ENCODE measurements around the gene DMXL1. TPM values are rescaled to one million over a fixed set of nuclear protein-coding genes. Genes with fewer than 3 reads are reported as not detected.

The DMXL1 gene
- total RNA-seq, 1 donor = 86.1 TPM

GRCh38 chr5:119276978-119277377 lies 206.1 kb downstream of the DMXL1 start:
- Histone ChIP-seq H3K4me3 (ENCODE audit: insufficient read depth, low read length) (no peak overlapping the region), H3K79me2 (ENCODE audit: insufficient read depth, low read length) (peaks cover 12% of the 10 kb centered on the region), H2AFZ (ENCODE audit: low read length) (no peak overlapping the region), H4K20me1 (ENCODE audit: insufficient read depth, low read length) (peaks cover 2% of the 10 kb centered on the region), H3K27ac (ENCODE audit: low read depth, low read length) (no peak overlapping the region), H3K27me3 (ENCODE audit: insufficient read depth, low read length) (no peaks in the 10 kb centered on the region), H3K9me3 (ENCODE audit: low read depth, low read length) (no peaks in the 10 kb centered on the region), H3K36me3 (ENCODE audit: insufficient read depth, low read length) (no peaks in the 10 kb centered on the region), H3K4me1 (ENCODE audit: insufficient read depth, low read length) (peaks cover 16% of the 10 kb centered on the region), H3K4me2 (ENCODE audit: insufficient read depth, low read length) (no peak overlapping the region)
- DNase-seq (ENCODE audit: insufficient read length, low spot score, missing footprints) = no peak
- TF ChIP-seq CTCF (IDR thresholded peaks at IDR 0.05; ENCODE audit: extremely low read depth, low read depth, low read length) = no peak

GRCh38 chr5:119279093-119279492 lies 208.2 kb downstream of the DMXL1 start:
- Histone ChIP-seq H3K27ac (ENCODE audit: low read depth, low read length) (no peak overlapping the region), H4K20me1 (ENCODE audit: insufficient read depth, low read length) (peaks cover 2% of the 10 kb centered on the region), H3K9me3 (ENCODE audit: low read depth, low read length) (no peaks in the 10 kb centered on the region), H3K4me3 (ENCODE audit: insufficient read depth, low read length) (no peak overlapping the region), H3K79me2 (ENCODE audit: insufficient read depth, low read length) (peaks cover 5% of the 10 kb centered on the region), H2AFZ (ENCODE audit: low read length) (no peak overlapping the region), H3K36me3 (ENCODE audit: insufficient read depth, low read length) (no peaks in the 10 kb centered on the region), H3K4me1 (ENCODE audit: insufficient read depth, low read length) (peaks cover 14% of the 10 kb centered on the region), H3K27me3 (ENCODE audit: insufficient read depth, low read length) (no peaks in the 10 kb centered on the region), H3K4me2 (ENCODE audit: insufficient read depth, low read length) (no peak overlapping the region)
- TF ChIP-seq CTCF (IDR thresholded peaks at IDR 0.05; ENCODE audit: extremely low read depth, low read depth, low read length) = no peak
- DNase-seq (ENCODE audit: insufficient read length, low spot score, missing footprints) = no peak

GRCh38 chr5:119280380-119280779 lies 209.5 kb downstream of the DMXL1 start:
- Histone ChIP-seq H3K27me3 (ENCODE audit: insufficient read depth, low read length) (no peaks in the 10 kb centered on the region), H3K4me1 (ENCODE audit: insufficient read depth, low read length) (peaks cover 6% of the 10 kb centered on the region), H2AFZ (ENCODE audit: low read length) (no peak overlapping the region), H4K20me1 (ENCODE audit: insufficient read depth, low read length) (peaks cover 2% of the 10 kb centered on the region), H3K27ac (ENCODE audit: low read depth, low read length) (no peak overlapping the region), H3K4me3 (ENCODE audit: insufficient read depth, low read length) (no peak overlapping the region), H3K79me2 (ENCODE audit: insufficient read depth, low read length) (peaks cover 5% of the 10 kb centered on the region), H3K36me3 (ENCODE audit: insufficient read depth, low read length) (no peaks in the 10 kb centered on the region), H3K9me3 (ENCODE audit: low read depth, low read length) (no peaks in the 10 kb centered on the region), H3K4me2 (ENCODE audit: insufficient read depth, low read length) (no peak overlapping the region)
- TF ChIP-seq CTCF (IDR thresholded peaks at IDR 0.05; ENCODE audit: extremely low read depth, low read depth, low read length) = no peak
- DNase-seq (ENCODE audit: insufficient read length, low spot score, missing footprints) = no peak

- no peak for TF ChIP-seq CTCF (IDR thresholded peaks at IDR 0.05; ENCODE audit: extremely low read depth, low read depth, low read length)
- Histone ChIP-seq H4K20me1 (ENCODE audit: insufficient read depth, low read length) (peaks cover 2% of the 10 kb centered on the region), H3K4me1 (ENCODE audit: insufficient read depth, low read length) (peaks cover 15% of the 10 kb centered on the region), H3K27ac (ENCODE audit: low read depth, low read length) (no peak overlapping the region), H3K9me3 (ENCODE audit: low read depth, low read length) (no peaks in the 10 kb centered on the region), H3K27me3 (ENCODE audit: insufficient read depth, low read length) (no peaks in the 10 kb centered on the region), H3K4me3 (ENCODE audit: insufficient read depth, low read length) (no peak overlapping the region), H3K4me2 (ENCODE audit: insufficient read depth, low read length) (no peak overlapping the region), H3K79me2 (ENCODE audit: insufficient read depth, low read length) (peaks cover 11% of the 10 kb centered on the region), H3K36me3 (ENCODE audit: insufficient read depth, low read length) (no peaks in the 10 kb centered on the region), H2AFZ (ENCODE audit: low read length) (no peak overlapping the region)
- DNase-seq (ENCODE audit: insufficient read length, low spot score, missing footprints) = no peak
These were observed 211.7 kb downstream of the DMXL1 start for GRCh38 chr5:119282628-119283027.

Data from osteoblast (primary cell).